Parathyroid adenoma (tissue), 2 donors: ENCODE results near the gene NAGK.
"Not testable (repeated sequence)": the region's sequence is repeated elsewhere in the genome, so short reads cannot be mapped to it uniquely, and the experiment has no call there.

Experiments
- H2AFZ ChIP-seq: fragments of 300-600 bp; sonication (generic); one replicate; pipeline ENCODE4 v1.7.0; 2017; ENCODE audit warnings: antibody characterized with exemption, mild to moderate bottlenecking
- H3K27ac ChIP-seq: fragments of 300-600 bp; sonication (generic); one replicate; pipeline ENCODE4 v1.7.0; 2017
- H3K27me3 ChIP-seq: fragments of 300-600 bp; sonication (generic); one replicate; pipeline ENCODE4 v1.7.0; 2017; ENCODE audit warnings: low read length; ENCODE audit not compliant: control insufficient read depth, insufficient read depth
- H3K36me3 ChIP-seq: fragments of 300-600 bp; sonication (generic); one replicate; pipeline ENCODE4 v1.7.0; 2017; ENCODE audit warnings: low read length; ENCODE audit not compliant: control insufficient read depth, insufficient read depth
- H3K4me1 ChIP-seq: fragments of 300-600 bp; sonication (generic); one replicate; pipeline ENCODE4 v1.7.0; 2017; ENCODE audit warnings: control low read depth
- H3K4me2 ChIP-seq: fragments of 300-600 bp; sonication (generic); one replicate; pipeline ENCODE4 v1.7.0; 2017; ENCODE audit warnings: low read length
- H3K4me3 ChIP-seq: fragments of 300-600 bp; sonication (generic); one replicate; pipeline ENCODE4 v1.7.0; 2017; ENCODE audit warnings: low read depth, low read length
- H3K79me2 ChIP-seq: fragments of 300-600 bp; sonication (generic); one replicate; pipeline ENCODE4 v1.7.0; 2017; ENCODE audit warnings: control low read depth
- H3K9ac ChIP-seq: fragments of 300-600 bp; sonication (generic); one replicate; pipeline ENCODE4 v1.7.0; 2017; ENCODE audit warnings: mild to moderate bottlenecking
- H3K9me3 ChIP-seq: fragments of 300-600 bp; sonication (generic); one replicate; pipeline ENCODE4 v1.7.0; 2017; ENCODE audit warnings: low read length; ENCODE audit not compliant: control insufficient read depth
- TF ChIP-seq, protein P1 (sequence below): fragments of 300-600 bp; sonication (generic); IDR thresholded peaks from one replicate; pipeline ENCODE4 v1.7.0; 2017; ENCODE audit warnings: antibody characterized with exemption, mild to moderate bottlenecking
- donor health status: primary hyperparathyroidism.

The NAGK gene

DNA sequence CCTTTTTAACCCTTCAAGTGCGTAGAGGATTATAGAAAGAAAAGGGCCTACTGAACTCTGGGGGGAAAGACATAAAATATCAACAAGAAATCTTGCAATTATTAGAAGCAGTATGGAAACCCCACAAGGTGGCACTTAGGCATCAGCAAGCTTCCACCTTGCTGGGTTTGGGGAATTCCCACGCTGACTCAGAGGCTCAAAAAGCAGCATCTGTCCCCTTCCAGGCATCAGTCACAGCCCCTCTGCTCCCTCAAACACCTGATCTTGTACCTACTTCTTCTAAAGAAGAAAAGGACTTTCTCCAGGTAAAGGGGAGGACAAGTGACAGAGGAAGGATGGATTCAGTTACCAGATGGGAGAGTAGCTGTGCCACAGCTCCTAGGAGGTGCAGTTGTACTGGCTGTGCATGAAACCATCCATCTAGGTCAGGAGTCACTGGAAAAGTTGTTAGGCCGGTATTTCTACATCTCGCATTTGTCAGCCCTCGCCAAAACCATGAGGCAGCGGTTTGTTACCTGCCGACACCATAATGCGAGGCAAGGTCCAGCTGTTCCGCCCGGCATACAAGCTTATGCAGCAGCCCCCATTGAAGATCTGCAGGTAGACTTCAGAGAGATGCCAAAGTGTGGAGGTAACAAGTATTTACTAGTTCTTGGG lies 18.6 kb upstream of the NAGK start:
- H3K4me2 ChIP-seq, result peak overlapping the region; percentile 44
- not testable (repeated sequence) for H3K4me1 ChIP-seq, H3K9ac ChIP-seq, H3K9me3 ChIP-seq, H3K79me2 ChIP-seq, H3K27me3 ChIP-seq, H3K4me3 ChIP-seq, H3K36me3 ChIP-seq
- TF ChIP-seq, protein P1, sequence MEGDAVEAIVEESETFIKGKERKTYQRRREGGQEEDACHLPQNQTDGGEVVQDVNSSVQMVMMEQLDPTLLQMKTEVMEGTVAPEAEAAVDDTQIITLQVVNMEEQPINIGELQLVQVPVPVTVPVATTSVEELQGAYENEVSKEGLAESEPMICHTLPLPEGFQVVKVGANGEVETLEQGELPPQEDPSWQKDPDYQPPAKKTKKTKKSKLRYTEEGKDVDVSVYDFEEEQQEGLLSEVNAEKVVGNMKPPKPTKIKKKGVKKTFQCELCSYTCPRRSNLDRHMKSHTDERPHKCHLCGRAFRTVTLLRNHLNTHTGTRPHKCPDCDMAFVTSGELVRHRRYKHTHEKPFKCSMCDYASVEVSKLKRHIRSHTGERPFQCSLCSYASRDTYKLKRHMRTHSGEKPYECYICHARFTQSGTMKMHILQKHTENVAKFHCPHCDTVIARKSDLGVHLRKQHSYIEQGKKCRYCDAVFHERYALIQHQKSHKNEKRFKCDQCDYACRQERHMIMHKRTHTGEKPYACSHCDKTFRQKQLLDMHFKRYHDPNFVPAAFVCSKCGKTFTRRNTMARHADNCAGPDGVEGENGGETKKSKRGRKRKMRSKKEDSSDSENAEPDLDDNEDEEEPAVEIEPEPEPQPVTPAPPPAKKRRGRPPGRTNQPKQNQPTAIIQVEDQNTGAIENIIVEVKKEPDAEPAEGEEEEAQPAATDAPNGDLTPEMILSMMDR, result peak; percentile 39
- peak overlapping the region; percentile 72 for H2AFZ ChIP-seq
- H3K27ac ChIP-seq, result peak overlapping the region; percentile 69

DNA sequence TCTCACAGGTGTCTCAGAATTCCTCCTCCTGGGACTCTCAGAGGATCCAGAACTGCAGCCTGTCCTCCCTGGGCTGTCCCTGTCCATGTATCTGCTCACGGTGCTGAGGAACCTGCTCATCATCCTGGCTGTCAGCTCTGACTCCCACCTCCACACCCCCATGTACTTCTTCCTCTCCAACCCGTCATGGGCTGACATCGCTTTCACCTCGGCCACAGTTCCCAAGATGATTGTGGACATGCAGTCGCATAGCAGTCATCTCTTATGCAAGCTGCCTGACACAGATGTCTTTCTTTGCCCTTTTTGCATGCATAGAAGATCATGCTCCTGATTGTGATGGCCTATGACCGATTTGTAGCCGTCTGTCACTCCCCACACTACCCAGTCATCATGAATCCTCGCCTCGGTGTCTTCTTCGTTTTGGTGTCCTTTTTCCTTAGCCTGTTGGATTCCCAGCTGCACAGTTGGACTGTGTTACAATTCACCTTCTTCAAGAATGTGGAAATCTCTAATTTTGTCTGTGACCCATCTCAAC lies 13.2 kb upstream of the NAGK start:
- H3K4me3 ChIP-seq, H3K27me3 ChIP-seq, H3K27ac ChIP-seq, H3K9ac ChIP-seq, H3K79me2 ChIP-seq, H3K4me2 ChIP-seq, H2AFZ ChIP-seq, H3K36me3 ChIP-seq, H3K4me1 ChIP-seq, H3K9me3 ChIP-seq: not testable (repeated sequence)

DNA sequence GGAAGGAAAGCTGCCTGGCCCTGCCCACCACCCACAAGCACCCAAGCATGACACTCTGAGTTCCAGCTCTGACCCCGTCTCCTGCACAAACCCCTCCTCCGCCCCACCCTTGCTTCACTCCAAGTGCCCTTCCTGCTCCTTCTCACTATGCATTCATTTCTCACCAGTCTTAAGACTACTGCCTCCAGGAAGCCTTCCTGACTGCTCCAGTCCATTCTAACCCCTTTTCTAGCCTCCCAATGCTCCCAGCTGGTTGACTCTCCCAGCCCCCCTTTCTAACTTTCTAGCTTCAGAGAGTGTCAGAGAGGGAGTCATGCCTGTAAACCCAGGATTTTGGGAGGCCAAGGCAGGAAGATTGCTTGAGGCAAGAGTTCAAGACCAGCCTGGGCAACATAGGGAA lies 8.2 kb upstream of the NAGK start:
- Histone ChIP-seq H3K4me3 (no peak overlapping the region), H3K4me1 (peaks cover 28% of the 10 kb centered on the region), H3K27me3 (no peaks in the 10 kb centered on the region), H3K36me3 (no peaks in the 10 kb centered on the region), H2AFZ (no peak overlapping the region), H3K9ac (no peak overlapping the region), H3K27ac (no peak overlapping the region), H3K9me3 (no peaks in the 10 kb centered on the region), H3K79me2 (no peaks in the 10 kb centered on the region), H3K4me2 (no peak overlapping the region)
- TF ChIP-seq, protein P1, result no peak

DNA sequence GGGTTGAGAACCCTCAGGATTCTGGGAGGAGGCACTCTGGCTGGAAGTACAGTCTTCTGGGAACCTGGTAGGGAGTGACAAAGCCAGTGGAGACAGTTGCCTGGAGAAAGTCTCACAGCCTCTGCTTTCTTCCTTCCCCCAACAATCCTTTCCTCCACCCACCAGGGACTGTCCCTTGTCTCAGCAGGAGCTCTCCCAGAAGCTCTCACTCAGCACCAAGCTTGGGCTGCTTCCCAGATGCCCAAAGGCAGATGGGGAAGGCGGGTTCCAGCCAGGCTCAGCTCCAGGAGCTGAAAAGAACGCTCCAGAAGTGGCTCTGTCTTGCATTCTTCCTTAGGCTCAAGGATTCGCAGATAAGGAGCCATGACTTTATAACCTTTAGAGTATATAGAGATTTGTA lies 7.6 kb upstream of the NAGK start:
- H3K36me3 ChIP-seq, result no peaks in the 10 kb centered on the region
- peak overlapping the region; percentile 23 for H2AFZ ChIP-seq
- H3K9me3 ChIP-seq, result no peaks in the 10 kb centered on the region
- H3K4me2 ChIP-seq, result no peak overlapping the region
- peaks cover 31% of the 10 kb centered on the region for H3K4me1 ChIP-seq
- no peaks in the 10 kb centered on the region for H3K27me3 ChIP-seq
- TF ChIP-seq, protein P1, result no peak
- H3K9ac ChIP-seq, result no peak overlapping the region
- H3K79me2 ChIP-seq, result no peaks in the 10 kb centered on the region
- H3K4me3 ChIP-seq, result no peak overlapping the region
- no peak overlapping the region for H3K27ac ChIP-seq

DNA sequence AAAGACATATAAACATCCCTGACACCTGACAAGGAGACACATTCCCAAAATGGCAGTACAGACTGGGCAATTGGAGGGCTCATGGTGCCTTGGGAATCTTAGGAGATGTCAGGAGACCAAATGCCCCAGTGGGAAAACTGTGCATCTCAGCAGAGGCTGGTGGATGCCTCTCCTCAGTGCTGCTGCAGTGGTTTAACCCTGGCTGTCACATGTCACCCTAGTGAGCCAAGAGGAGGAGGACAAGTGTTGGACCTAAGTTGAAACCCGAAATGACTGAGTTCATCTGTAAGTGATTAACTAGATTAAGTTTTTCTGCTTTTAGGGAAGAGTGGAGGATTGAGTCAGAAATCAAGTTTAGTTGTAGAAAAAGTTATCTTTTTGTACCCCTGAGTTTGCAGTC lies 5.2 kb upstream of the NAGK start:
- no peaks in the 10 kb centered on the region for H3K79me2 ChIP-seq
- peak overlapping the region; percentile 72 for H2AFZ ChIP-seq
- H3K27ac ChIP-seq, result peak overlapping the region; percentile 97
- TF ChIP-seq, protein P1, result no peak
- H3K9me3 ChIP-seq, result no peaks in the 10 kb centered on the region
- no peaks in the 10 kb centered on the region for H3K36me3 ChIP-seq
- no peaks in the 10 kb centered on the region for H3K27me3 ChIP-seq
- peaks cover 35% of the 10 kb centered on the region for H3K4me1 ChIP-seq
- no peak overlapping the region for H3K9ac ChIP-seq
- no peak overlapping the region for H3K4me3 ChIP-seq
- H3K4me2 ChIP-seq, result no peak overlapping the region
